Glomerular visceral epithelial cell (primary cell): Measurements from ENCODE around the gene FSD1.
"Not testable (repeated sequence)": the region's sequence is repeated elsewhere in the genome, so short reads cannot be mapped to it uniquely, and the experiment has no call there.

Experiments
- DNase-seq: peaks from one replicate; pipeline ENCODE4 v3.0.0-alpha.2; 2016; ENCODE audit errors: extremely low spot score

FSD1 gene

GRCh38 chr19:4345342-4346019, 41.1 kb downstream of the FSD1 start:
- no peak for DNase-seq

- no peak for DNase-seq
Observed at GRCh38 chr19:4346020-4346383, 41.6 kb downstream of the FSD1 start.

- no peak for DNase-seq
Observed at GRCh38 chr19:4347521-4347920, 43.1 kb downstream of the FSD1 start.

GRCh38 chr19:4349225-4349624, 44.8 kb downstream of the FSD1 start:
- DNase-seq: not testable (repeated sequence)

- DNase-seq: no peak
Observed at GRCh38 chr19:4350111-4350510, 45.7 kb downstream of the FSD1 start.

GRCh38 chr19:4350726-4351125, 46.3 kb downstream of the FSD1 start:
- no peak for DNase-seq

GRCh38 chr19:4352701-4353121, 48.3 kb downstream of the FSD1 start:
- DNase-seq: peak; percentile 62

- DNase-seq: no peak
Observed at GRCh38 chr19:4354282-4354681, 49.9 kb downstream of the FSD1 start.

GRCh38 chr19:4354897-4355296, 50.5 kb downstream of the FSD1 start:
- DNase-seq: no peak

- DNase-seq: no peak
Observed at GRCh38 chr19:4357095-4357797, 52.8 kb downstream of the FSD1 start.

- DNase-seq: no peak
Observed at GRCh38 chr19:4357921-4358326, 53.5 kb downstream of the FSD1 start.

- DNase-seq: no peak
Observed at GRCh38 chr19:4358709-4359626, 54.6 kb downstream of the FSD1 start.

GRCh38 chr19:4359627-4360000, 55.2 kb downstream of the FSD1 start:
- DNase-seq: no peak

- no peak for DNase-seq
Observed at GRCh38 chr19:4360081-4360569, 55.7 kb downstream of the FSD1 start.

- no peak for DNase-seq
Observed at GRCh38 chr19:4360641-4361151, 56.3 kb downstream of the FSD1 start.

- no peak for DNase-seq
Observed at GRCh38 chr19:4361152-4362046, 57.0 kb downstream of the FSD1 start.

GRCh38 chr19:4362101-4362828, 57.9 kb downstream of the FSD1 start:
- no peak for DNase-seq

- DNase-seq: peak; percentile 23
Observed at GRCh38 chr19:4362831-4363545, 58.6 kb downstream of the FSD1 start.

GRCh38 chr19:4363571-4364304, 59.3 kb downstream of the FSD1 start:
- DNase-seq: no peak
